ENCODE data around the gene IL2RG.

DNA sequence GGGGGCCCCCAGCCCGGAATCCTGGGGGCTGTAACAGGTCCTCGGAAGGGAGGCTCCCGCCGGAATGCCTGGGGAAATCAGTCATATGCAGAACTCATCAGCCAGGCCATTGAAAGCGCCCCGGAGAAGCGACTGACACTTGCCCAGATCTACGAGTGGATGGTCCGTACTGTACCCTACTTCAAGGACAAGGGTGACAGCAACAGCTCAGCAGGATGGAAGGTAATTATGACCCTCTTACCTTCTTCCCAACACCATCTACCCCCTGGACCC, 14.7 kb downstream of the IL2RG start:
- no peak for TF ChIP-seq YY1 (IDR thresholded peaks at IDR 0.05; ENCODE audit: insufficient read depth, insufficient read length)
- TF ChIP-seq SUZ12 (IDR thresholded peaks at IDR 0.05; ENCODE audit: extremely low read depth, insufficient read depth, insufficient read length) = no peak

Measured in NT2/D1 (cell line).